BLaER1 treated with 17β-estradiol and CSF1 and Interleukin-3, amounts not matched to agents 10 nM and 100 nM (cell line): ENCODE results near the gene MEF2A.

Experiments used
- H3K27ac ChIP-seq, 11 experiments: shearing (Covaris generic); formaldehyde crosslinking; 2 replicates each; pipeline ENCODE4 v1.8.1; 2022
- H3K27me3 ChIP-seq, 11 experiments: shearing (Covaris generic); formaldehyde crosslinking; 2 replicates each; pipeline ENCODE4 v1.8.1; 2022
- H3K36me3 ChIP-seq, 11 experiments: shearing (Covaris generic); formaldehyde crosslinking; 2 replicates each; pipeline ENCODE4 v1.8.1; 2022
- H3K4me1 ChIP-seq, 10 experiments: shearing (Covaris generic); formaldehyde crosslinking; 2 replicates each; pipeline ENCODE4 v1.8.1; 2022
- H3K4me2 ChIP-seq, 11 experiments: shearing (Covaris generic); formaldehyde crosslinking; 2 replicates each; pipeline ENCODE4 v1.8.1; 2022
- H3K4me3 ChIP-seq, 10 experiments: shearing (Covaris generic); formaldehyde crosslinking; 2 replicates each; pipeline ENCODE4 v1.8.1; 2022
- H3K9ac ChIP-seq, 11 experiments: shearing (Covaris generic); formaldehyde crosslinking; 2 replicates each; pipeline ENCODE4 v1.8.1; 2022
- H3K9me3 ChIP-seq, 11 experiments: shearing (Covaris generic); formaldehyde crosslinking; replicated peaks in 1 of 11; 2 replicates each; pipeline ENCODE4 v1.8.1; 2022
- H4K20me1 ChIP-seq, 11 experiments: shearing (Covaris generic); formaldehyde crosslinking; 2 replicates each; pipeline ENCODE4 v1.8.1; 2022
- Cebpa-rat ChIP-seq, 11 experiments: shearing (Covaris generic); IDR thresholded peaks; 2 replicates each; pipeline ENCODE4 v1.8.1; 2022

The MEF2A gene

GRCh38 chr15:99673111-99673510, 107.3 kb downstream of the MEF2A start:
- no peak overlapping the region for H3K9ac ChIP-seq
- peaks cover 78 to 100% (median 88%) of the 10 kb centered on the region in 11 experiments for H3K36me3 ChIP-seq
- no peak overlapping the region for H3K4me2 ChIP-seq
- H3K9me3 ChIP-seq, result no peaks in the 10 kb centered on the region
- H3K27ac ChIP-seq, result no peak overlapping the region
- no peaks in the 10 kb centered on the region for H3K4me1 ChIP-seq
- H4K20me1 ChIP-seq, result peaks cover 0 to 23% (median 0%) of the 10 kb centered on the region in 11 experiments; a peak in 8 of 22 replicates
- H3K27me3 ChIP-seq, result no peaks in the 10 kb centered on the region
- no peak for TF ChIP-seq Cebpa-rat (IDR thresholded peaks at IDR 0.05)
- H3K4me3 ChIP-seq, result no peak overlapping the region

- no peak for TF ChIP-seq Cebpa-rat (IDR thresholded peaks at IDR 0.05)
- Histone ChIP-seq H3K27ac (no peak overlapping the region), H3K4me1 (no peaks in the 10 kb centered on the region), H3K4me3 (no peak overlapping the region), H3K9ac (no peak overlapping the region), H3K4me2 (no peak overlapping the region), H3K9me3 (peaks cover 0 to 3% (median 0%) of the 10 kb centered on the region in 11 experiments; a peak in 1 of 22 replicates), H4K20me1 (peaks cover 0 to 17% (median 0%) of the 10 kb centered on the region in 11 experiments; a peak in 6 of 22 replicates), H3K27me3 (no peaks in the 10 kb centered on the region), H3K36me3 (peaks cover 78 to 100% (median 90%) of the 10 kb centered on the region in 11 experiments)
These were observed 108.5 kb downstream of the MEF2A start for GRCh38 chr15:99674279-99674678.

- TF ChIP-seq Cebpa-rat (IDR thresholded peaks at IDR 0.05), result no peak
- Histone ChIP-seq H3K27ac (no peak overlapping the region), H3K36me3 (peaks cover 87 to 100% (median 98%) of the 10 kb centered on the region in 11 experiments)
These were observed 111.9 kb downstream of the MEF2A start for GRCh38 chr15:99677540-99678134.

GRCh38 chr15:99680276-99680675, 114.5 kb downstream of the MEF2A start:
- no peaks in the 10 kb centered on the region for H3K27me3 ChIP-seq
- H3K4me1 ChIP-seq, result peaks cover 0 to 16% (median 7%) of the 10 kb centered on the region in 10 experiments; a peak in 9 of 20 replicates
- H3K9ac ChIP-seq, result no peak overlapping the region
- H3K4me3 ChIP-seq, result no peak overlapping the region
- H3K27ac ChIP-seq, result no peak overlapping the region
- H3K36me3 ChIP-seq, result peaks cover 92 to 100% (median 99%) of the 10 kb centered on the region in 11 experiments
- no peak overlapping the region for H3K4me2 ChIP-seq
- H4K20me1 ChIP-seq, result 0 out of 22 replicates have a peak, but pooled peaks cover 0 to 1% (median 0%) of the 10 kb centered on the region in 11 experiments
- no peak for TF ChIP-seq Cebpa-rat (IDR thresholded peaks at IDR 0.05)
- H3K9me3 ChIP-seq, result peaks cover 24 to 43% (median 33%) of the 10 kb centered on the region in 11 experiments

More at GRCh38 chr15:99677540-99678134, 111.9 kb downstream of the MEF2A start:
- Histone ChIP-seq H3K9ac (no peak overlapping the region), H3K4me1 (peaks cover 0 to 9% (median 5%) of the 10 kb centered on the region in 10 experiments; a peak in 9 of 20 replicates), H3K27me3 (no peaks in the 10 kb centered on the region), H4K20me1 (peaks cover 0 to 11% (median 0%) of the 10 kb centered on the region in 11 experiments; a peak in 5 of 22 replicates), H3K4me3 (no peak overlapping the region), H3K4me2 (no peak overlapping the region), H3K9me3 (peaks cover 0 to 16% (median 7%) of the 10 kb centered on the region in 11 experiments; a peak in 13 of 22 replicates)

GRCh38 chr15:99681990-99682389, 116.2 kb downstream of the MEF2A start:
- Histone ChIP-seq H3K9ac (no peak overlapping the region), H3K9me3 (peaks cover 38 to 60% (median 51%) of the 10 kb centered on the region in 11 experiments), H3K27ac (no peak overlapping the region), H3K4me1 (peaks cover 0 to 16% (median 7%) of the 10 kb centered on the region in 10 experiments; a peak in 9 of 20 replicates), H4K20me1 (0 out of 22 replicates have a peak, but pooled peaks cover 0 to 4% (median 0%) of the 10 kb centered on the region in 11 experiments), H3K4me2 (no peak overlapping the region), H3K27me3 (no peaks in the 10 kb centered on the region), H3K4me3 (no peak overlapping the region), H3K36me3 (peaks cover 92 to 100% (median 99%) of the 10 kb centered on the region in 11 experiments)
- TF ChIP-seq Cebpa-rat (IDR thresholded peaks at IDR 0.05), result no peak

GRCh38 chr15:99682455-99682854, 116.7 kb downstream of the MEF2A start:
- H4K20me1 ChIP-seq, result 0 out of 22 replicates have a peak, but pooled peaks cover 0 to 4% (median 0%) of the 10 kb centered on the region in 11 experiments
- no peak for TF ChIP-seq Cebpa-rat (IDR thresholded peaks at IDR 0.05)
- H3K27ac ChIP-seq, result peak overlapping the region in 3 of 11 experiments; percentile 27 to 46 (median 40); a peak in 2 of 22 replicates
- no peak overlapping the region for H3K9ac ChIP-seq
- H3K36me3 ChIP-seq, result peaks cover 92 to 100% (median 99%) of the 10 kb centered on the region in 11 experiments
- H3K27me3 ChIP-seq, result no peaks in the 10 kb centered on the region
- peaks cover 0 to 16% (median 7%) of the 10 kb centered on the region in 10 experiments; a peak in 9 of 20 replicates for H3K4me1 ChIP-seq
- peaks cover 38 to 65% (median 55%) of the 10 kb centered on the region in 11 experiments for H3K9me3 ChIP-seq
- peak overlapping the region in 4 of 11 experiments; percentile 5 to 32 (median 22); a peak in 3 of 22 replicates for H3K4me2 ChIP-seq
- H3K4me3 ChIP-seq, result no peak overlapping the region

GRCh38 chr15:99683000-99683670, 117.4 kb downstream of the MEF2A start:
- Histone ChIP-seq H3K36me3 (peaks cover 91 to 100% (median 100%) of the 10 kb centered on the region in 11 experiments), H3K27me3 (no peaks in the 10 kb centered on the region), H3K27ac (peak overlapping the region in 6 of 11 experiments; percentile 7 to 53 (median 43); a peak in 5 of 22 replicates), H4K20me1 (0 out of 22 replicates have a peak, but pooled peaks cover 0 to 4% (median 0%) of the 10 kb centered on the region in 11 experiments), H3K9me3 (peaks cover 38 to 71% (median 60%) of the 10 kb centered on the region in 11 experiments), H3K4me2 (peak overlapping the region in 4 of 11 experiments; percentile 5 to 32 (median 22); a peak in 2 of 22 replicates), H3K9ac (no peak overlapping the region), H3K4me3 (no peak overlapping the region), H3K4me1 (peaks cover 0 to 16% (median 7%) of the 10 kb centered on the region in 10 experiments; a peak in 9 of 20 replicates)
- no peak for TF ChIP-seq Cebpa-rat (IDR thresholded peaks at IDR 0.05)

- H3K27ac ChIP-seq, result no peak overlapping the region
- no peak overlapping the region for H3K9ac ChIP-seq
- no peak overlapping the region for H3K4me2 ChIP-seq
- H3K27me3 ChIP-seq, result no peaks in the 10 kb centered on the region
- H3K9me3 ChIP-seq, result peaks cover 38 to 79% (median 67%) of the 10 kb centered on the region in 11 experiments
- no peak overlapping the region for H3K4me3 ChIP-seq
- H3K4me1 ChIP-seq, result peaks cover 0 to 16% (median 7%) of the 10 kb centered on the region in 10 experiments; a peak in 9 of 20 replicates
- H4K20me1 ChIP-seq, result 0 out of 22 replicates have a peak, but pooled peaks cover 0 to 9% (median 0%) of the 10 kb centered on the region in 11 experiments
- no peak for TF ChIP-seq Cebpa-rat (IDR thresholded peaks at IDR 0.05)
- peaks cover 94 to 100% (median 100%) of the 10 kb centered on the region in 11 experiments for H3K36me3 ChIP-seq
These were observed 120.5 kb downstream of the MEF2A start for GRCh38 chr15:99686290-99686689.
